GM18519 (cell line): ENCODE results near the gene CST9L.
"Not testable (repeated sequence)": the region's sequence is repeated elsewhere in the genome, so short reads cannot be mapped to it uniquely, and the experiment has no call there.

Experiments
- ATAC-seq: cut with Tn5 transposase; IDR thresholded peaks from one replicate; pipeline ENCODE4 v1.9.1; 2021; ENCODE audit warnings: mild to moderate bottlenecking, moderate library complexity; ENCODE audit not compliant: unreplicated experiment, low FRiP score

CST9L gene

DNA sequence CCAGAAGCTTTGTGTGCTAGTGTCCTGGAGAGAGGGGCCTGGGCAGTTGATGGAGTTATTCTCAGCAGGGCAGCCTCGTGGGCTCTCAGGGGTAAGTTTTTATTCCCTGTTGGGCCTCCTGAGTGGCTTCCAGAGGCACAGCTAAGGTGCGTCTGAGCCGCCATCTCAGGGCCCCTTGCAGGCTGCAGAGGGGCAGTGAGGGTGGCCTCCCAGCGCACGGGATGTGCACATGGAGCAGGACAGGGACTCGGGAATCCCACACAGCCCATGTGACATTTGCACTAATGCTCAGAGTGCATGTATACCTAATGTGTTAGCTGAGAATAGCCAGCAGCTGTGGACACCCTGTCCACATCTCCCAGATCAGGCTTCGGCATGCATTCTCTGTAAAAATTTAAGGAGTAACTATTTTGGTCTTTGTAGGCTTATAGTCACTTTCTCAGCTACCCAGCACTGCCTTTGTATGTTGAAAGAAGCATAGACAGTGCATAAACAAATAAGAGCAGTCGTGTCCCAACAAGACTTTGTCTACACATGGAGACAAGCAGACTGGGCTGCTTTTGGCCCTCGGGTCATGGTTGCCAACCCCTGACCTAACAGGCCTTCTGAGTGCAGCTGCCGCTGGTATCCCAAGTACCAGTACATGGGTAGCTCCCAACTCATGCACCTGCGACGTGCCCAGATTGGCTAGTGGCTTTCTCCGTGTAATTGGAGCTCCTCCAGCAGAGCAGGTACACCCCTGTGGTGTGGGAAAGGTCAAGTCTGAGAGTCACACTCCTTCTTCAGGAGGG, 18.6 kb upstream of the CST9L start:
- ATAC-seq = no peak

DNA sequence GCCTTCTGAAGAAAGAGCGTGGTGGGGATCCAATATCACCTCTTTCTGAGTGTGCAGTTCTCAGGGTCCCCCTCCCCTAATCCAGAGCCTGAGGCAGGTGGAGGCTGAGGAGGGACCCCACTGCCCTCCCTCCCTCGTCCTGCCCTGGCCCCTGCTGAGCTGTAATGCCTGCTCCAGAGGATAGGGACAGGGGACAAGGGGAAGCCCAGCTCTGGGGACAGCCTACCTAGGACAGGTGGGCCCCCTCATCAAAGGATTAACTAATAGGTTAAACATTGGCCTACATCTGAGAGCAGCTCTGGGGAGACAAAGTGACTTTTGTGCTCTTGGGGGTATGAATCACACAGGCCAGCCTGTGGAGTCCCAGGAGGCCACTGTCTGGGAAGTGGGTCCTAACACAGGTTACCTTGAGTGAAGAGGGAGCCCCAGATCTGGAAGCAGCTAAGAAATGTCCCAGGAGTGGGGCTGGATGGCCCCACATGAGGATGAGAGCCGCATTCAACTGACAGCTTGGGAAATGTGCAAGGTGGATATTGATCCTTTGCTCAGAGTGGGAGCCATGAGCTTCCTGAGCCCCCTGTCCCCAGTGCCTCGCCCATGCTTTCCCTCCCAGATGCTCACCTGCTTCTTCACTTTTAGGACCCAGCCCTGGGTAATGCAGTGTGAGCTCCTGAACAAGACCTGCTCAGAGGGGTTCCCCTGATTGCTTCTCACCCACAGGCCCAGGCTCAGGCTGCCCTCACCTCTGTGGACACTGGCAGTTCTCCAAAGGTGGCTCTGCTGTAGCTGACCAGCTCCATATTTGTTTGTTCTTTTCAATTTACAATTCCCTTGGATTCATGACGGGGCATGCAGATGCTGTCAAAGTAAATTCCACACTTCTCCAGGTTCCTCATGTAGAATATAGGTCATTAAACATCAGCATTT, 17.8 kb upstream of the CST9L start:
- no peak for ATAC-seq

DNA sequence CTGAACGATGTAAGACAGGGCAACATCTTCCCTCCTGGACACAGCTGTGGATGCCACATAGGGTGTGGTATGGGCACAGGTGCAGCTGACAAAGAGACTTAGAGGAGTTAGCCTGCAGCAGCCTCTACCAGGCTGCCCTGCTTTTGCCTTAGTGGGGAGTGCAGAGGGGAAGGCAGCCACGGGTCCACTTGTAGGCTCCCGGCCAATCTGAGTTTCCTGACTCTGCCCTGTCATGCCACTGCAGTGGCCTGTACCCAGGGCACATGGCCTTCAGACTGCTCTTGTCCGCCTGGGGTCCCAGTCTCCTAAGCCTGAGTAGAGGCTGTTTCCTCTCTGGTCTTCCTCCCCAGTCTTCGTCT, 17.1 kb upstream of the CST9L start:
- ATAC-seq = no peak

DNA sequence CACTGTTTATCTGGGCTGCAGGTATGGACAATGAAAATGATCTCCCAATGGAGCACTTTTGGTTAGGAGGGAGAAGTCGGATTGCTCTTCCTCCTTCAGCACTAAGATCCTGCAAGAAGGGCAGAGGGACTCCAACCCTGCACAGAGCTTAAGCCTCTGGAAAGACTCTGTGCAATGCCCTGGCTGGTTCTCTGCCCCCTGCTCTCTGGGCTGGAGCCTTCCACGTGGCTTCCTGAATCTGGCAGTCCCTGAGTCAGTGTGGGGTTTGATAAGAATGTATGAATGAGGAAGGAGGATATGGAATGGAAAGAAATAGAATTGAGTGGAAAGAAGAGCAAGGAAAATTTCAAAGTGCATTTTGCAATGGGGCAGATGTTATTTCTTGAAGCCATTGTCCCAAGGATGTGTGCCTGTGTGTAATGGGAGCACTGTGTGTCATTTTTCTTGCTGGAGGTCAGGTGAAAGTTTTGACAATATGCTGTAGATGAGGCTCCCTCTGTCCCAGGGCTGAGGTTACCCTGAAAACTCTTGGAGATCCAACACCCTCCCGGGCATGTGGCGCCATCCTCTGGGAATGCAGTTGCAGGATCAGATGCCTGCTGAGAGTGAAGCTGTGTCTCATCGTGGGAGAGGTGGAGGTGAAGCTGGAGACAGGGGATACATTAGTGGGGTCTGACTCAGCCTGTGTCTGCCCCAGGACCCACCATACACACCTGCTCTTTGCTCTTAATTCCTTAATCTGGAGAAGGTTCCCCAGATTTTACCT, 16.3 kb upstream of the CST9L start:
- ATAC-seq = no peak

DNA sequence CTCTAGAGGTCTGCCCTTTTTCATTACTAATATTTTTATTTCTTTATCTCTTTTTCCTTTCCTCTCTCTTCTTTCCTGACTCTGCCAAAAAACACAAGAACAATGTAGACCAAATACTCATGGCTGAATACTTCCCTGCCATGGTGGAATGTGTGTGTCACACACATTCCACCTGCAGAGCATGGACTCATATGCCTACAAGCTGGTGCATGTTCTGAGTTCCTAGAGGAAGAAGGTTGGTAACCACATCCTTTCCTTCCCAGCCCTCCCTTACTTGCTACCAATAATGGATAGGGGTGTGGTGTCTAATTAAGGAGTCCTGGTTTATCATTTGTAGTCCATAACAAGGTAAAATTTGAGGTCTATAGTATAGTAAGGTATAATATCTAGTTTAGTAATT, 15.2 kb upstream of the CST9L start:
- ATAC-seq = no peak

DNA sequence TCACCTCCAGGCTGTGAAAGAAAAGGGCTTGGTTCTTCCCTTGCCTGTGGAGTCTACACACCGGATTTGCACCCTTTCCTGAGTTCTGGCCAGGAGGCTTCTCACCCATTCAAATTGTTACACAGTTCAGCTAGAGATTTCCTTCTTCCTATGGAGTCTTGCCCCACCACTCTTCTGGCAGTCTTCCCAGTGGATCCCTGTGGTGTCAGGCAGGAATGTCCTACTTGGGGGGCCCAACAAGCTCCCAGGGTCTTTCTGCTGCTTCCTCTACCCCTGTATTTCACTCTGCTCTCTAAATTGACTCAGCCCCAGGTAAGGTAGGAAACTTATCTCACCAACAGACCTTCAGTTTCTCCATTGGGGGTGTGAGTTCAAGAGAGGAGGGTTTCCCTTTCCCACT, 14.0 kb upstream of the CST9L start:
- ATAC-seq = no peak

DNA sequence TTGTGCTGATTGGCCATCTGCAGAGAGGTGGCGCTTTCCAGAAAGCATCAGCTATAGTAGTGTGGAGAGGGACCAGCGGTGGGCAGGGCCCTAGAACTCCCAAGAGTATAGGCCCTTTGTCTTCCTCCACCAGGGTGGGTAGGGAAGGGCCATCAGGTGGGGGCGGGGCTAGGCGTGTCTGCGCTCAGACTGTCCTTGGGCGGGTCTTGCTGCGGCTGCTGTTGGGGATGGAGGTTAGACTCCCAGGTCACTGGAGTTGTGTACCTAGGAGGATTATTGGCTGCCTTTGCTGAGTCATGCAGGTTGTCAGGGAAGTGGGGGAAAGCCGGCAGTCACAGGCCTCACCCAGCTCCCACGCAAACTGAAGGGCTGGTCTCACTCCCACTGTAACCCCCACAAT, 13.5 kb upstream of the CST9L start:
- not testable (repeated sequence) for ATAC-seq

DNA sequence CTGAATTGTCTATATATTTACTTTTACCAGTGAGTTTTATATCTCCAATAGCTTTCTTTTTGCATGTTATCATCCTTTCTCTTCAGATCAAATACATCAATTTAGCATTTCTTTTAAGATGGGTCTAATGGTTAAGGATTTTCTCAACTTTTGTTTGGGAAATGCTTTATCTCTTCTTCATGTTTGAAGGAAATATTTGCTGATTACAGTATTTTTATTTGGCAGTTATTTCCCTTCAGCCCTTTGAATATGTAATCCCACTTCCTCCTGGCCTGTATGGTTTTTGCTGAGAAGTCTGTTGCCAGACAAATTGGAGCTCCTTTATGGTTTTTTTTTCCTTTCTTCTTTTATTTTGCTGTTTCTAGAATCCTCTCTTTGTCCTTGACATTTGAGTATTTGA, 6.7 kb upstream of the CST9L start:
- no peak for ATAC-seq

DNA sequence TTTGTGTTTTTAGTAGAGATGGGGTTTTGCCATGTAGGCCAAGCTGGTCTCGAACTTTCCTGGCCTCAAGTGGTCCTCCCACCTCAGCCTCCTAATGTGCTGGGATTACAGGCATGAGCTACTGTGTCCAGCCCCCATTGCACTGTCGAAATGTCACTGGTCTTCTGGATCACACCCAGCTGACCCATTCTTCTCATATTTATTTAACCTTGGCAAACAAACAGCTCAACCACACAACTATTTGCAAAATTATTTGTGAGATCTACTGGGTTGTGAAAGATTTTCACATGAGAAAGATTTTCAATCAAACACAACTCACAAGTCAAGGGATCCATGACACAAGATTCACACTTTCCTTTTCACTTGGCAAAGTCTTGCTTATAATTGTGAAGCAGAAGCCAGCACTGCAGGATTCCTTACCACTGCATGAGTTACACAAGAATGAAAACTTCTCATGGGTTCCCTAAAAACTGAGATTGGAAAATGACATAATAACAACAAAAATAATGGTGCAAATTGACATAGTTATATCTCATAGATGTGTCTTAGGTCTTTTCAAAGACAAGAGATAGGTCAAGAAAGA, 2.0 kb upstream of the CST9L start:
- no peak for ATAC-seq

DNA sequence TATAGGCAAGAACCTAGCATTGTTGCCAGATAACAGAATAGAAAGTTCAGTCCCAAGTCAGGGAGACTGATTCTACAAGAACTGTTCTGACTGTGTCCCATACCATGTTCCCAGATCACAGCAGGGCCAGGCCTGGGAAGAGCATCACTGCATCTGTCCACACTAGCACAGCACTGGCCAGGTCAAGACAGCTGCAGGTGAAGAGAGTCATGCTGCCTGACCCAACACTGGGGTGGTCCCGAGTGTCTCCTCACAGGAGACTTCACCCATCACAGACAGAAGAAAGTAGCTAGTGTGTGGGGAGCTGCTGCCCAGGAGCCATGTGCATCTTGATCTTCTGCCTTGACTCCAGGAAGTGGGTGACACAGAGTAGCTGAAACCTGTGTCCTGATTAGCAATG, 1.3 kb upstream of the CST9L start:
- ATAC-seq = no peak

DNA sequence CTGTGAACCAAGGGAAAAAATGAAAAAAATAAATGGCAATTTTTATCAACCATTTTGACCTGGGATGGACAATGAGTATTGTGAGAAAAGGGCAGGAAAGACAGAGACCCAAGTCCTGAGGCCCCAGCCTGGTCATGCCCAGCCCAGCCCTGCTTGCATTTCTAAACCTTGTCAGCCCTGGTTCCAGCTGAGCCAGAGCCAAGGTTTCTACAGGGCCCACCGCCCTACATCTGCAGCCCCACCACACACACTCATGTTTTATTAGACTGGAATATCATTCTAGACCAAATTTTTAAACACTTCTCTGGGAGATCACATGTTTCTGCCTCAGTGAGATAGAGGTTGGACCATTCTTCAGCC, 667 bp upstream of the CST9L start:
- ATAC-seq = no peak

DNA sequence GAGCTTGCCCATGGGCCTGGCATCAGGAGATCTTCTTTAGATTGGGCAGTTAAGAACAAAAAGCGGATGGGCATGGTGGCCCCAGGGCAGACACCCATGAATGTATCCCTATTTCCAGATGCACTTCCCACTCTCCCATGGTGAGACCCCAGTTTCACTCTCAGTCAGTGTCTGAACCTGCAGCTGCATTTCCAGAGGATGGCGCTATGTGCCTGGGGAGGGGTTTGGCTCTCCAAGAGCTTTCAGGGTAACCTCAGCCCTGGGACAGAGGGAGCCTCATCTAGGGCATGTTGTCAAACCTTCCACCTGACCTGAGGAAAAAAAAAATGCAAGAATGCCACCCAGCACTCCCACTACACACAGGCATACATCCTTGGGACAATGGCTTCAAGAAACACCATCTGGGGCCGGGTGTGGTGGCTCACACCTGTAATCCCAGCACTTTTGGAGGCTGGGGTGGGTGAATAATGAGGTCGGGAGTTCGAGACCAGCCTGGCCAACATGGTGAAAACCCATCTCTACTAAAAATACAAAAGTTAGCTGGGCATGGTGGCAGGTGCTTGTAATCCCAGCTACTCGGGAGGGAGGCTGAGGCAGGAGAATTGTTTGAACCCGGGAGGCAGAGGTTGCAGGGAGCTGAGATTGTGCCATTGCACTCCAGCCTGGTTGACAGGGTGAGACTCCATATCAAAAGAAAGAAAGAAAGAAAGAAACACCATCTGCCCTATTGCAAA, 1.9 kb downstream of the CST9L start:
- no peak for ATAC-seq

DNA sequence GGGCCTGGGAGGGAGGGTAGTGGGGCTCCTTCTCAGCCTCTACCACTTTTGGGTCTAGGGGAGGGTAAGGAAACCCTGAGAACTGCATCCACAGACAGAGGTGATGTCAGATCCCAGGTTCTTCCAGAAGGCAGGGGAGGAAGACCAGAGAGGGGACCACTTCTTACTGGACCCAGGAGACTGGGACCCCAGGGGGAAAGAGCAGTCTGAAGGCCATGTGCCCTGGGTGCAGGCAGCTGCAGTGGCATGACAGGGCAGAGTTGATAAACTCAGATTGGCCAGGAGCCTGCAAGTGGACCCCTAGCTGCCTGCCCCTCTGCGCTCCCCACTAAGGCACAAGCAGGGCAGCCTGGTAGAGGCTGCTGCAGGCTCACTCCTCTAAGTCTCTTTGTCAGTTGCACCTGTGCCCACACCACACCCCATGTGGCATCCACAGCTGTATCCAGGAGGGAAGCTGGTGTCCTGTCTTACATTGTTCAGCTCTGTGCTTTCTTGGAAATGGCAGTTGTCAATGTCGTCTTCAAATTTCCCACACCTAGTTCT, 2.7 kb downstream of the CST9L start:
- ATAC-seq = no peak

DNA sequence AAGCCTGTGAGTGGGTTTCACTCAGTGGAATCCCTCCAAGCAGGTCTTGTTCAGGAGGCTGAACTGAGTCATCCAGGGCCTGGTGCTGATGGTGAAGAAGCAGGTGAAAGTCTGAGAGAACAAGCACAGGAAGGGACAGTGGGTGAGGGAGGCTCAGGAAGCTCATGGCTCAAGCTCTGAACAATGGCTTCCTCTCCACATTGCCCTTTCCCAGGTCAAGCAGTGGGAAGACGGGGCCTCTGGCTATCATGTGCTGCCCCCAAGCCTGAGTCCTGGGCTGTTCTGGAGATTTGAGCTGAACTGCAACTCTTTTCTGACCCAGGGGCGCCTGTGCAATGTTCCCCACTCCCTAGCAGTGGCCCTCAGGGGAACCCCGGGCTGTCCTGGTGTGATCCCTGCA, 3.4 kb downstream of the CST9L start:
- no peak for ATAC-seq

DNA sequence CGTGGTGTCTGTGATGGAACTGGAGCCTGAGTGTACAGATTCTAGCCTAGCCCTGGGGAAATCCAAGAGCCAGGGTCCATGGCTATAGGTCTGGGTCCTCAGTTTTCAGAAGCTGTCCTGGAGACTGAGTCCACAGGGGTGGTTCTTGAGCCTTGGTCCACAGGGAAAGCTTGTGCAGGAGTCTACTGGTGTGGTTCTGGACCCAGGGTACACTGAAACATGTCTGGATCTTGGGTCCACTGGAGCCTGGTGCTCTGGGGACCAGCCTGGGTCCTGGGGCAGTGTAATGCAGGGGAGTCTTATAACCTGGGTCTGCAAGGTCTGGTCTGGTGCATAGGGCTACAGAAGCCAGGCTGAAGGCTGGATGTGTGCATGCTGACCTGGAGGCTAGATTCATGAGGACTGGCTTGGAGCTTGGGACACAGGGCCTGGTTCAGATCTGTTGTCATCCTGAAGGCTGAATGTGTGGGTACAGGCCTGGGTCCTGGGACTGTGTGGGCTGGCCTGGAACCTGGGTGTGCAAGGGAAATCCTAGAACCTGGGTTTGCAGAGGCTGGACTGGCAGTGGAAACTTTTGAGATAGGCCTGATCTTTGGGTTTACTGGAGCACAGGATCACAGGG, 5.5 kb downstream of the CST9L start:
- no peak for ATAC-seq

DNA sequence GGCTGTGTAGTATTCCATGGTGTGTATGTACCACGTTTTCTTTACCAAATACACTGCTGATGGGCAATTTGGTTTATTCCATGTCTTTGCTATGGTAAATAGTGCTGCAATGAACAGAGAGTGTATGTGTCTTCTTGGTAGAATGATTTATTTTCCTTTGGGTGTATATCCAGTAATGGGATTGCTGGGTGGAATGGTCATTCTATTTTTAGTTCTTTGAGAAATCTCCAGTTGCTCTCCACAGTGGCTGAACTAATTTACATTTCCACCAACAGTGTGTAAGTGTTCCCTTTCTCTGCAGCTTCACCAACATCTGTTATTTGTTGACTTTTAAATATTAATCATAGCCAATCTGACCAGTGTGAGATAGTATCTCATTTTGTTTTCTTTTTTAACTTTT, 13.9 kb downstream of the CST9L start:
- no peak for ATAC-seq

DNA sequence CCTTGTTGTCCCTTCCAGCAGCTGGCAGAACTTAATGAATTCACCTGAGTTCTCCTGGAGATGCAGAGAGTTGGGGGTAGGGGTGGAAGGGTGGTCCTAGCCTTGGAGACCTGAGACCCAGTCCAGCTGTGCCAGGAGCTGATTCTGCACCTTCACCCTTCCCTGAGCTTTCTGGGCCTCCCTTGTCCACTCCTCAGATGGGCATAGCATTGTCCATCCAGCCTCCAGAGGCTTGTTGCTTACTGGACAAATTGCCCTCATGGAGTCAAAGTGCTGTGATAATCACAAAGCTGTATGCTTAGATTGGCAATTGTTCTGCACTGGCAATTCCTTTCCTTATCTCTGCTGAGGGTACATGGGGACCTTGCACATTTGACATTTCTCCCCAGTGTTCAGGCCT, 16.5 kb downstream of the CST9L start:
- no peak for ATAC-seq

DNA sequence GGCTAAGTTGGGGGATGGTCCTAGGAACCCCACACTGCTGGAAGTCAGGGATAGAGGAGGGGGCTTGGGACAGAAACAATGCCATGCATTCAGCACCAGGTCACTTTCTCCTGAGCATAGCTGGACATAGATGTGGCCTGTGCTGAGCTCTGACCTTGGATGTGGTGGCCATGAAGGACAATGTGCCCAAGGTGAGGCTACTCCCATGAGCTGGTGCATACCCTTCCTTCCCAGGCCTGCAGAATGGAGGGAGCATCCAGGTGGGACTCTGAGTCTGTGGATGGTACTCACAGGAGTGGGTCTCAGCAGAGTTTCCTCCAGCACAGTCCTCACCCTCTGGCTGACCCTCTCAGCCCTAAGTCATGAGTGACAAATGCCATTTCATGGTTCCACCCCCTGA, 16.9 kb downstream of the CST9L start:
- ATAC-seq = no peak

DNA sequence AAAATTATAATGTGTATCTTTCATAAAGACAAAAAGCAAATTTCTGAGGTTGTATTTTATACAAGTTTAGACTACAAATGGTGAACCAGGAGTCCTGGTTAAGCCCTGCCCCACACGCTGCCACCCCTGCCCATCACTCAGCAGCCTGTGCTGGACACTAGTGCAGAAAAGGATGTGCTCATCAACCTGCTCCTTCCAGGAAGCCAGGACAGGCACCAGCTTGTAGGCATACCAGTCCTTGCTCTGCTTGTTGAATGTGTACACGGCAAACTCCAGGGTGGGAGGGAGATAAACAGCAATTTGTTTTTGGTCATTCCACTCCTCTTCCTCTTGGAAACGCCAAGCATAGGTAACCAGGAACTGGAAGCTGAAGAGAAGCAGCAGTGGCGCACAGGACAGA, 18.1 kb downstream of the CST9L start:
- ATAC-seq = no peak

DNA sequence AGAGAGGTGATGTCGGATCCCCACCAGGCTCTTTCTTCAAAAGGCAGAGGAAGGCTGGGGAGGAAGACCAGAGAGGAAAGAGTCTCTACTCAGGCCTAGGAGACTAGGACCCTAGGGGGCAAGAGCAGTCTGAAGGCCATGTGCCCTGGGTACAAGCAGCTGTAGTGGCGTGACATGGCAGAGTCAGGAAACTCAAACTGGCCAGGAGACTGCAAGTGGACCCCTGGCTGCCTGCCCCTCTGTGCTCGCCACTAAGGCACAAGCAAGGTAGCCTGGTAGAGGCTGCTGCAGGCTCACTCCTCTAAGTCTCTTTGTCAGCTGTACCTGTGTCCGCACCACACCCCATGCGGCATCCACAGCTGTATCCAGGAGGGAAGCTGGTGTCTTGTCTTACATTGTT, 19.9 kb downstream of the CST9L start:
- no peak for ATAC-seq
